ENCODE measurements around the gene GDPD3.
A peak's percentile ranks its signal among the peaks of the same experiment; 100 is the strongest.
"Not testable (repeated sequence)": the region's sequence is repeated elsewhere in the genome, so short reads cannot be mapped to it uniquely, and the experiment has no call there.

The GDPD3 gene

GRCh38 chr16:30143347-30143702 is 30.0 kb upstream of the GDPD3 start:
- Histone ChIP-seq H3K9ac (ENCODE audit: low read depth in 1 of 2, low read length in 2 of 2) (no peak overlapping the region), H3K4me3 (ENCODE audit: low read length in 2 of 2) (no peak overlapping the region), H3K9me3 (ENCODE audit: control insufficient read depth in 2 of 2, low read length in 2 of 2) (no peaks in the 10 kb centered on the region), H3K4me1 (ENCODE audit: control insufficient read depth in 2 of 2, insufficient read depth in 2 of 2, low read length in 2 of 2) (peaks cover 9 to 12% of the 10 kb centered on the region in 2 donors), H3K36me3 (ENCODE audit: control insufficient read depth in 2 of 2, insufficient read depth in 2 of 2, low read length in 2 of 2) (no peaks in the 10 kb centered on the region), H3K27me3 (ENCODE audit: control insufficient read depth in 2 of 2, insufficient read depth in 2 of 2, low read length in 2 of 2) (no peaks in the 10 kb centered on the region), H3K27ac (ENCODE audit: low read depth in 2 of 2, low read length in 2 of 2) (no peak overlapping the region)

GRCh38 chr16:30142672-30143346 is 29.5 kb upstream of the GDPD3 start:
- Histone ChIP-seq H3K4me3 (ENCODE audit: low read length in 2 of 2) (no peak overlapping the region), H3K27ac (ENCODE audit: low read depth in 2 of 2, low read length in 2 of 2) (no peak overlapping the region), H3K36me3 (ENCODE audit: control insufficient read depth in 2 of 2, insufficient read depth in 2 of 2, low read length in 2 of 2) (no peaks in the 10 kb centered on the region), H3K9ac (ENCODE audit: low read depth in 1 of 2, low read length in 2 of 2) (no peak overlapping the region), H3K9me3 (ENCODE audit: control insufficient read depth in 2 of 2, low read length in 2 of 2) (no peaks in the 10 kb centered on the region), H3K27me3 (ENCODE audit: control insufficient read depth in 2 of 2, insufficient read depth in 2 of 2, low read length in 2 of 2) (no peaks in the 10 kb centered on the region), H3K4me1 (ENCODE audit: control insufficient read depth in 2 of 2, insufficient read depth in 2 of 2, low read length in 2 of 2) (peaks cover 9 to 12% of the 10 kb centered on the region in 2 donors)

DNA sequence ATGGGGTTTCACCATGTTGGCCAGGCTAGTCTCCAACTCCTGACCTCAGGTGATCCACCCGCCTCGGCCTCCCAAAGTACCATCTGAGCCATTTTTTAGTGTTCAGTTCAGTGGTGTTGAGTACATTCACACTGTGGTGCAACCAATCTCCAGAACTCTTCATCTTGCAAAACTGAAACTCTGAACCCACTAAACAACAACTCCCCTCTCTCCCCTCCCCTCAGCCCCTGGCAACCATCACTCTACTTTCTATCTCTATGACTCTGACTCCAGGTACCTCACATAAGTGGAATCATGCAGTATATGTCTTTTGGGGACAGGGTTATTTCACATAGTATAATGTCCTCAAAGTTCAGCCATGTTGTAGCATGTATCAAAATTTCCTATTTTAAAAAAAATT is 28.4 kb upstream of the GDPD3 start:
- H3K36me3 ChIP-seq (ENCODE audit: control insufficient read depth in 2 of 2, insufficient read depth in 2 of 2, low read length in 2 of 2), result no peaks in the 10 kb centered on the region
- no peaks in the 10 kb centered on the region for H3K9me3 ChIP-seq (ENCODE audit: control insufficient read depth in 2 of 2, low read length in 2 of 2)
- H3K27me3 ChIP-seq (ENCODE audit: control insufficient read depth in 2 of 2, insufficient read depth in 2 of 2, low read length in 2 of 2), result no peaks in the 10 kb centered on the region
- H3K27ac ChIP-seq (ENCODE audit: low read depth in 2 of 2, low read length in 2 of 2), result no peak overlapping the region
- H3K4me1 ChIP-seq (ENCODE audit: control insufficient read depth in 2 of 2, insufficient read depth in 2 of 2, low read length in 2 of 2), result peaks cover 9 to 12% of the 10 kb centered on the region in 2 donors
- H3K9ac ChIP-seq (ENCODE audit: low read depth in 1 of 2, low read length in 2 of 2), result no peak overlapping the region
- H3K4me3 ChIP-seq (ENCODE audit: low read length in 2 of 2), result no peak overlapping the region

- Histone ChIP-seq H3K27ac (ENCODE audit: low read depth in 2 of 2, low read length in 2 of 2) (peak overlapping the region; percentile 76 to 85), H3K27me3 (ENCODE audit: control insufficient read depth in 2 of 2, insufficient read depth in 2 of 2, low read length in 2 of 2) (no peaks in the 10 kb centered on the region), H3K9me3 (ENCODE audit: control insufficient read depth in 2 of 2, low read length in 2 of 2) (no peaks in the 10 kb centered on the region), H3K4me3 (ENCODE audit: low read length in 2 of 2) (peak overlapping the region; percentile 4 to 43), H3K9ac (ENCODE audit: low read depth in 1 of 2, low read length in 2 of 2) (no peak overlapping the region), H3K4me1 (ENCODE audit: control insufficient read depth in 2 of 2, insufficient read depth in 2 of 2, low read length in 2 of 2) (peaks cover 9 to 12% of the 10 kb centered on the region in 2 donors), H3K36me3 (ENCODE audit: control insufficient read depth in 2 of 2, insufficient read depth in 2 of 2, low read length in 2 of 2) (no peaks in the 10 kb centered on the region)
Measured at GRCh38 chr16:30139583-30140481, 26.5 kb upstream of the GDPD3 start.

GRCh38 chr16:30137897-30138296 is 24.6 kb upstream of the GDPD3 start:
- Histone ChIP-seq H3K9me3 (ENCODE audit: control insufficient read depth in 2 of 2, low read length in 2 of 2) (no peaks in the 10 kb centered on the region), H3K27ac (ENCODE audit: low read depth in 2 of 2, low read length in 2 of 2) (no peak overlapping the region), H3K4me1 (ENCODE audit: control insufficient read depth in 2 of 2, insufficient read depth in 2 of 2, low read length in 2 of 2) (peaks cover 9 to 12% of the 10 kb centered on the region in 2 donors), H3K27me3 (ENCODE audit: control insufficient read depth in 2 of 2, insufficient read depth in 2 of 2, low read length in 2 of 2) (no peaks in the 10 kb centered on the region), H3K9ac (ENCODE audit: low read depth in 1 of 2, low read length in 2 of 2) (no peak overlapping the region), H3K4me3 (ENCODE audit: low read length in 2 of 2) (no peak overlapping the region), H3K36me3 (ENCODE audit: control insufficient read depth in 2 of 2, insufficient read depth in 2 of 2, low read length in 2 of 2) (no peaks in the 10 kb centered on the region)

GRCh38 chr16:30136971-30137605 is 23.8 kb upstream of the GDPD3 start:
- H3K4me1 ChIP-seq (ENCODE audit: control insufficient read depth in 2 of 2, insufficient read depth in 2 of 2, low read length in 2 of 2), result peaks cover 9 to 12% of the 10 kb centered on the region in 2 donors
- no peaks in the 10 kb centered on the region for H3K27me3 ChIP-seq (ENCODE audit: control insufficient read depth in 2 of 2, insufficient read depth in 2 of 2, low read length in 2 of 2)
- no peaks in the 10 kb centered on the region for H3K36me3 ChIP-seq (ENCODE audit: control insufficient read depth in 2 of 2, insufficient read depth in 2 of 2, low read length in 2 of 2)
- H3K4me3 ChIP-seq (ENCODE audit: low read length in 2 of 2), result no peak overlapping the region
- H3K9me3 ChIP-seq (ENCODE audit: control insufficient read depth in 2 of 2, low read length in 2 of 2), result no peaks in the 10 kb centered on the region
- no peak overlapping the region for H3K9ac ChIP-seq (ENCODE audit: low read depth in 1 of 2, low read length in 2 of 2)
- no peak overlapping the region for H3K27ac ChIP-seq (ENCODE audit: low read depth in 2 of 2, low read length in 2 of 2)

DNA sequence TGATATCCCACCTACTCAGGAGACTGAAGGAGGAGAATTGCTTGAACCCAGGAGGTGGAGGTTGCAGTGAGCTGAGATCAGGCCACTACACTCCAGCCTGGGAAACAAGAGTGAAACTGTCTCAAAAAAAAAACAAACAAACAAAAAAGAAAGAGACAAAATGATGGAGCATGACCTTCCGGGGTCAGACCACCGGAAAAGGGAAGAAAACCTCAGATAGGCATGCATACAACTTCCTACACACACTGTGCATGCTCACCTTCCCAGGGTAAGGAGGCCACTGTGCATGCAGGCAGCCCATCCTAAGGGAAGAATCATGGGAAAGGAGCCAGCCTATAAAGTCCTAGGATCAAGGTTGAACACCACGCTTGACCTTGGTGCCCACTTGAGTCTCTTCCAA is 19.3 kb upstream of the GDPD3 start:
- H3K9me3 ChIP-seq (ENCODE audit: control insufficient read depth in 2 of 2, low read length in 2 of 2), result no peaks in the 10 kb centered on the region
- no peak overlapping the region for H3K27ac ChIP-seq (ENCODE audit: low read depth in 2 of 2, low read length in 2 of 2)
- no peak overlapping the region for H3K9ac ChIP-seq (ENCODE audit: low read depth in 1 of 2, low read length in 2 of 2)
- no peaks in the 10 kb centered on the region for H3K27me3 ChIP-seq (ENCODE audit: control insufficient read depth in 2 of 2, insufficient read depth in 2 of 2, low read length in 2 of 2)
- no peaks in the 10 kb centered on the region for H3K4me1 ChIP-seq (ENCODE audit: control insufficient read depth in 2 of 2, insufficient read depth in 2 of 2, low read length in 2 of 2)
- no peak overlapping the region for H3K4me3 ChIP-seq (ENCODE audit: low read length in 2 of 2)
- H3K36me3 ChIP-seq (ENCODE audit: control insufficient read depth in 2 of 2, insufficient read depth in 2 of 2, low read length in 2 of 2), result no peaks in the 10 kb centered on the region

DNA sequence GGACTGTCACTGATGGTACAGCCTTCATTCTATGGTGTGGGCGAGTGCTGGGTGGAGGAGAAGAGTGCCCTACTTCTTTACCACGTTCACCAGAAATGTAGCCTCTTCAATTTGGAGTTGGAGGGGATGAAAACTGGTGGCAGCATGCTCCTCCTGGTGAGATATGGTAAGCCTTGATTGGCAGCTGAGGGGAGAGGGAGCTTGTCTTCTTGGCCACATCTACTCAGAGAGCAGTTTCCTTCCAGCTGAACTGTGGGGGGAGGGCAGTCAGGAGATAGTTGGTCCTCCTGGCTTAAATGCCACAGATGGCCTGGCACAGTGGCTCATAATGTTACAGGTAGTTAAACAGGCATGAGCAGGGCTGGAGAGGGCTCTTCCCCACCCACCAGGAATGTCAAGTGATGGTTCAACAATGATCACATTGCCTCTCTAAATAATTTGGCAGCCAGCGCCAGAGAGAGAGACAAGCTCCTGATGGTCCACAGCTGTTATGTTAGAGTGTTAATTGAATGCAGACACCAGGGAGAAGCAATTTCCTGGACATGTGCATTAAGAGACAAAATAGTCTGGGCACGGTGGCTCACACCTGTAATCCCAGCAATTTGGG is 18.6 kb upstream of the GDPD3 start:
- H3K9me3 ChIP-seq (ENCODE audit: control insufficient read depth in 2 of 2, low read length in 2 of 2), result no peaks in the 10 kb centered on the region
- no peak overlapping the region for H3K27ac ChIP-seq (ENCODE audit: low read depth in 2 of 2, low read length in 2 of 2)
- no peak overlapping the region for H3K9ac ChIP-seq (ENCODE audit: low read depth in 1 of 2, low read length in 2 of 2)
- H3K27me3 ChIP-seq (ENCODE audit: control insufficient read depth in 2 of 2, insufficient read depth in 2 of 2, low read length in 2 of 2), result no peaks in the 10 kb centered on the region
- H3K4me3 ChIP-seq (ENCODE audit: low read length in 2 of 2), result no peak overlapping the region
- no peaks in the 10 kb centered on the region for H3K36me3 ChIP-seq (ENCODE audit: control insufficient read depth in 2 of 2, insufficient read depth in 2 of 2, low read length in 2 of 2)
- H3K4me1 ChIP-seq (ENCODE audit: control insufficient read depth in 2 of 2, insufficient read depth in 2 of 2, low read length in 2 of 2), result no peaks in the 10 kb centered on the region

- Histone ChIP-seq H3K9ac (ENCODE audit: low read depth in 1 of 2, low read length in 2 of 2) (no peak overlapping the region), H3K4me3 (ENCODE audit: low read length in 2 of 2) (no peak overlapping the region), H3K27ac (ENCODE audit: low read depth in 2 of 2, low read length in 2 of 2) (no peak overlapping the region), H3K4me1 (ENCODE audit: control insufficient read depth in 2 of 2, insufficient read depth in 2 of 2, low read length in 2 of 2) (peaks cover 3 to 11% of the 10 kb centered on the region in 2 donors), H3K9me3 (ENCODE audit: control insufficient read depth in 2 of 2, low read length in 2 of 2) (no peaks in the 10 kb centered on the region), H3K27me3 (ENCODE audit: control insufficient read depth in 2 of 2, insufficient read depth in 2 of 2, low read length in 2 of 2) (no peaks in the 10 kb centered on the region), H3K36me3 (ENCODE audit: control insufficient read depth in 2 of 2, insufficient read depth in 2 of 2, low read length in 2 of 2) (no peaks in the 10 kb centered on the region)
Measured at GRCh38 chr16:30127993-30128392, 14.7 kb upstream of the GDPD3 start.

GRCh38 chr16:30125690-30126089 is 12.4 kb upstream of the GDPD3 start:
- not testable (repeated sequence) for H3K9ac ChIP-seq (ENCODE audit: low read depth in 1 of 2, low read length in 2 of 2); H3K27me3 ChIP-seq (ENCODE audit: control insufficient read depth in 2 of 2, insufficient read depth in 2 of 2, low read length in 2 of 2); H3K27ac ChIP-seq (ENCODE audit: low read depth in 2 of 2, low read length in 2 of 2); H3K9me3 ChIP-seq (ENCODE audit: control insufficient read depth in 2 of 2, low read length in 2 of 2); H3K4me3 ChIP-seq (ENCODE audit: low read length in 2 of 2); H3K36me3 ChIP-seq (ENCODE audit: control insufficient read depth in 2 of 2, insufficient read depth in 2 of 2, low read length in 2 of 2)
- peaks cover 14 to 27% of the 10 kb centered on the region in 2 donors for H3K4me1 ChIP-seq (ENCODE audit: control insufficient read depth in 2 of 2, insufficient read depth in 2 of 2, low read length in 2 of 2)

Measured in mucosa of rectum (tissue), 2 donors.